Measurements from ENCODE around the gene CATSPERZ. TPM values are rescaled to one million over a fixed set of nuclear protein-coding genes. Genes with fewer than 3 reads are reported as not detected.

Gene CATSPERZ
- total and polyA plus RNA-seq, 2 of the 8 experiments (the other 6 are each of a cell fraction or from before 2014, with no cell fraction given) = 0.77 TPM; not detected in 1

GRCh38 chr11:64263947-64264317 lies 36.2 kb upstream of the CATSPERZ start (continued):
- TF ChIP-seq CHD7 (IDR thresholded peaks at IDR 0.05; ENCODE audit: insufficient replicate concordance, low read length) = no peak
- no peak for TF ChIP-seq ZNF274 (IDR thresholded peaks at IDR 0.05; ENCODE audit: borderline replicate concordance, extremely low read depth, low read length)
- no peak for TF ChIP-seq HDAC2 (IDR thresholded peaks at IDR 0.05; ENCODE audit: borderline replicate concordance in 1 of 2, low read depth in 2 of 2, low read length in 2 of 2)
- TF ChIP-seq SUZ12 (IDR thresholded peaks at IDR 0.05; ENCODE audit: low read length) = no peak
- no peak for TF ChIP-seq HDAC6 (IDR thresholded peaks at IDR 0.05; ENCODE audit: low read depth, low read length)
- no peak for TF ChIP-seq POLR2A (IDR thresholded peaks at IDR 0.05; ENCODE audit: control extremely low read depth in 1 of 2, low read depth in 2 of 2, low read length in 2 of 2)
- no peak for TF ChIP-seq RBBP5 (IDR thresholded peaks at IDR 0.05; ENCODE audit: borderline replicate concordance, low read depth, low read length)
- no peak for TF ChIP-seq TAF7 (optimal IDR thresholded peaks at IDR 0.05; ENCODE audit: borderline replicate concordance, low read depth, low read length)
- no peak for TF ChIP-seq E2F6 (IDR thresholded peaks at IDR 0.05)
- no peak for TF ChIP-seq TCF12 (IDR thresholded peaks at IDR 0.05; ENCODE audit: low read depth, low read length)
- TF ChIP-seq JUN (IDR thresholded peaks at IDR 0.05; ENCODE audit: low read depth, low read length) = no peak
